Fibroblast of lung (primary cell): ENCODE data around the gene PIK3C2G. TPM values are rescaled to one million over a fixed set of nuclear protein-coding genes. Genes with fewer than 3 reads are reported as not detected.

Source experiments
- DNase-seq, 2 donors: peaks; one replicate each; pipeline versions ENCODE4 v3.0.0 to v3.0.0-alpha.2; 2010; ENCODE audit warnings: low read depth in 2 of 2
- H2AFZ ChIP-seq: 2 replicates; pipeline ENCODE4 v1.5.1; 2012; ENCODE audit warnings: low read length, control low read depth, inconsistent platforms
- H3K27ac ChIP-seq: 2 replicates; pipeline ENCODE4 v1.5.1; 2011; ENCODE audit warnings: low read length, control low read depth; ENCODE audit not compliant: insufficient read depth
- H3K27me3 ChIP-seq: 2 replicates; pipeline ENCODE4 v1.5.1; 2011; ENCODE audit warnings: mild to moderate bottlenecking, low read length; ENCODE audit not compliant: control insufficient read depth, insufficient read depth
- H3K36me3 ChIP-seq: 2 replicates; pipeline ENCODE4 v1.5.1; 2011; ENCODE audit warnings: low read length; ENCODE audit not compliant: control insufficient read depth, insufficient read depth
- H3K4me1 ChIP-seq: 2 replicates; pipeline ENCODE4 v1.5.1; 2011; ENCODE audit warnings: low read length; ENCODE audit not compliant: control insufficient read depth, insufficient read depth; ENCODE audit errors: extremely low read depth
- H3K4me2 ChIP-seq: 2 replicates; pipeline ENCODE4 v1.5.1; 2011; ENCODE audit warnings: low read length, control low read depth; ENCODE audit not compliant: insufficient read depth; ENCODE audit errors: extremely low read depth
- H3K4me3 ChIP-seq, 4 experiments: fragments of 200-600 bp in 1 of 4; sonication (generic) in 1 of 4; replicated peaks in 1 of 4; 2 replicates each; pipeline ENCODE4 v1.5.1; 2011 to 2016; ENCODE audit warnings: low read length in 4 of 4, low read depth in 3 of 4, mild to moderate bottlenecking in 3 of 4, control low read depth in 2 of 4, inconsistent platforms in 1 of 4, mixed read lengths in 1 of 4; ENCODE audit not compliant: insufficient read depth in 1 of 4; ENCODE audit errors: control extremely low read depth in 1 of 4
- H3K79me2 ChIP-seq: 2 replicates; pipeline ENCODE4 v1.5.1; 2012; ENCODE audit warnings: mild to moderate bottlenecking, low read length, inconsistent platforms; ENCODE audit not compliant: control insufficient read depth, insufficient read depth
- H3K9ac ChIP-seq: 2 replicates; pipeline ENCODE4 v1.5.1; 2011; ENCODE audit warnings: mild to moderate bottlenecking, low read length, control low read depth; ENCODE audit not compliant: insufficient read depth
- H3K9me3 ChIP-seq: 2 replicates; pipeline ENCODE4 v1.5.1; 2012; ENCODE audit warnings: low read depth, low read length; ENCODE audit not compliant: control insufficient read depth, insufficient read depth
- H4K20me1 ChIP-seq: 2 replicates; pipeline ENCODE4 v1.5.1; 2011; ENCODE audit warnings: low read length; ENCODE audit not compliant: control insufficient read depth, insufficient read depth; ENCODE audit errors: extremely low read depth
- CTCF ChIP-seq, 2 donors: IDR thresholded peaks in 1 of 2; conservative IDR thresholded peaks in 1 of 2; 1 replicate in 1 of 2; 2 replicates in 1 of 2; pipeline ENCODE4 v1.5.1; 2011 to 2012; ENCODE audit warnings: low read length in 2 of 2, control low read depth in 1 of 2, inconsistent platforms in 1 of 2, low read depth in 1 of 2, mild to moderate bottlenecking in 1 of 2
- EZH2 ChIP-seq: IDR thresholded peaks from 2 replicates; pipeline ENCODE4 v1.5.1; 2012; ENCODE audit warnings: low read length, control low read depth, mild to moderate bottlenecking; ENCODE audit errors: missing control alignments
- polyA plus RNA-seq, 2 donors: library from polyadenylated mRNA; depleted of rRNA in 1 of 2; stranded (reverse) in 1 of 2; unstranded in 1 of 2; fragments of >200 nt; gene quantifications; 2 replicates each; pipeline ENCODE4 v1.2.1, GENCODE V29; 2011 to 2012; ENCODE audit warnings: missing spikeins in 1 of 2
- total RNA-seq: library from RNA; depleted of rRNA; stranded (reverse); fragments of >200 nt; gene quantifications from 2 replicates; pipeline ENCODE4 v1.2.1, GENCODE V29; 2014

The PIK3C2G gene
- total and polyA plus RNA-seq, 2 donors (not counting 1 experiment from before 2014, with no cell fraction given): not detected

GRCh38 chr12:18283831-18284230 is 22.5 kb downstream of the PIK3C2G start:
- Histone ChIP-seq H4K20me1 (no peaks in the 10 kb centered on the region), H3K4me3 (no peak overlapping the region), H3K9ac (no peak overlapping the region), H3K4me2 (no peak overlapping the region), H3K36me3 (no peaks in the 10 kb centered on the region), H2AFZ (no peak overlapping the region), H3K27ac (no peak overlapping the region), H3K4me1 (no peaks in the 10 kb centered on the region), H3K79me2 (no peaks in the 10 kb centered on the region), H3K9me3 (no peaks in the 10 kb centered on the region), H3K27me3 (no peaks in the 10 kb centered on the region)
- DNase-seq: no peak
- no peak for TF ChIP-seq EZH2
- no peak for TF ChIP-seq CTCF (conservative IDR thresholded peaks at IDR 0.05 in 1 of 2, IDR thresholded peaks at IDR 0.05 in 1 of 2; ENCODE audit: low read depth in 1 of 2, low read length in 2 of 2)

- Histone ChIP-seq H3K27me3 (no peaks in the 10 kb centered on the region), H3K4me1 (no peaks in the 10 kb centered on the region), H3K4me2 (no peak overlapping the region), H3K9me3 (no peaks in the 10 kb centered on the region), H3K4me3 (no peak overlapping the region), H3K27ac (no peak overlapping the region), H3K9ac (no peak overlapping the region), H2AFZ (no peak overlapping the region), H3K79me2 (no peaks in the 10 kb centered on the region), H4K20me1 (no peaks in the 10 kb centered on the region), H3K36me3 (no peaks in the 10 kb centered on the region)
- TF ChIP-seq CTCF (conservative IDR thresholded peaks at IDR 0.05 in 1 of 2, IDR thresholded peaks at IDR 0.05 in 1 of 2; ENCODE audit: low read depth in 1 of 2, low read length in 2 of 2) (no peak), EZH2 (no peak)
- peak in 1 of 2 donors; percentile 32 for DNase-seq
Observed at GRCh38 chr12:18284386-18284785, 23.1 kb downstream of the PIK3C2G start.

GRCh38 chr12:18285161-18285560 is 23.8 kb downstream of the PIK3C2G start:
- Histone ChIP-seq H3K79me2 (no peaks in the 10 kb centered on the region), H2AFZ (no peak overlapping the region), H3K36me3 (no peaks in the 10 kb centered on the region), H3K4me2 (no peak overlapping the region), H3K9me3 (no peaks in the 10 kb centered on the region), H3K9ac (no peak overlapping the region), H3K27me3 (no peaks in the 10 kb centered on the region), H3K4me3 (no peak overlapping the region), H3K27ac (no peak overlapping the region), H3K4me1 (no peaks in the 10 kb centered on the region), H4K20me1 (no peaks in the 10 kb centered on the region)
- no peak for DNase-seq
- TF ChIP-seq CTCF (conservative IDR thresholded peaks at IDR 0.05 in 1 of 2, IDR thresholded peaks at IDR 0.05 in 1 of 2; ENCODE audit: low read depth in 1 of 2, low read length in 2 of 2) (no peak), EZH2 (no peak)
